ENCODE data around the gene STPG2.
A peak's percentile ranks its signal among the peaks of the same experiment; 100 is the strongest.

STPG2 gene

GRCh38 chr4:98143001-98143899 lies at the start of gene STPG2:
TSS of gene STPG2 (minus strand) at chr4:98143476.
- DNase-seq = peak; percentile 96

GRCh38 chr4:98185279-98185678 lies 42.0 kb upstream of the STPG2 start:
- no peak for DNase-seq

- DNase-seq = no peak
Measured at GRCh38 chr4:98181809-98182208, 38.5 kb upstream of the STPG2 start.

GRCh38 chr4:98179951-98180350 lies 36.7 kb upstream of the STPG2 start:
- DNase-seq = no peak

DNA sequence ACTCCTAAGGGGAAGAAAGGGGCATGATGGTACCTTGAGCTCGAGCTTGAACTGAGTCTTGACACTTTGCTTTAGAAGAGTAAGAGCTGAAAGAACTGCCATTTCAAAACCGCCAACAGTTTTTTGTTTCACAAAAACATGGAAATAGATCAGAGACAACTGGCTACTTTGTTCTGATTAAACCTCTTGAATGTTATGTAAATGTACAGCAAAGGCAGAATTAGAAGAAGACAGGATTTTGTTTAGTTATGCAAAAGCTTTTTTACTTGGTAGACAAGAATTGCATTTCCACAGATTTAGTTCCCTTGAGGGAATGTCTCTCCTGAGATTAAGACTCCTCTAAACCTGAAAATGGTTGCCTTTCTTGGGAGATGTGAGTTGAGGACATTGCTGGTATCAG lies 33.3 kb upstream of the STPG2 start:
- no peak for DNase-seq

- DNase-seq = no peak
Measured at GRCh38 chr4:98170035-98170434, 26.8 kb upstream of the STPG2 start.

DNA sequence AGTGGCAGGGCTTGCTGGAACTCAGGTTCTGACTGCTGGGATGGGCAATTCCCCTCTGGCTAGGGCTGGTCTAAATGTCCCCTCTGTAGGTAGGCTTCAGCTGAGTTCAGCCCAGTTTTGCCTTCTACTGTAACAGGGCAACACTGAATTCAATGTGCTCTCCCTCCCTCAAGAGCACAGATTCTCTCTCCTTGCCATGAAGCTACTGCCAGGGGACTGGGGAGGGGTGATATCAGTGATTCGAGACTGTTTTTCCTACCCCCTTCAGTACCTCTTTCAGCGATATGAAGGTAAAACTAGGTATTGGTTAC lies 23.4 kb upstream of the STPG2 start:
- no peak for DNase-seq

DNA sequence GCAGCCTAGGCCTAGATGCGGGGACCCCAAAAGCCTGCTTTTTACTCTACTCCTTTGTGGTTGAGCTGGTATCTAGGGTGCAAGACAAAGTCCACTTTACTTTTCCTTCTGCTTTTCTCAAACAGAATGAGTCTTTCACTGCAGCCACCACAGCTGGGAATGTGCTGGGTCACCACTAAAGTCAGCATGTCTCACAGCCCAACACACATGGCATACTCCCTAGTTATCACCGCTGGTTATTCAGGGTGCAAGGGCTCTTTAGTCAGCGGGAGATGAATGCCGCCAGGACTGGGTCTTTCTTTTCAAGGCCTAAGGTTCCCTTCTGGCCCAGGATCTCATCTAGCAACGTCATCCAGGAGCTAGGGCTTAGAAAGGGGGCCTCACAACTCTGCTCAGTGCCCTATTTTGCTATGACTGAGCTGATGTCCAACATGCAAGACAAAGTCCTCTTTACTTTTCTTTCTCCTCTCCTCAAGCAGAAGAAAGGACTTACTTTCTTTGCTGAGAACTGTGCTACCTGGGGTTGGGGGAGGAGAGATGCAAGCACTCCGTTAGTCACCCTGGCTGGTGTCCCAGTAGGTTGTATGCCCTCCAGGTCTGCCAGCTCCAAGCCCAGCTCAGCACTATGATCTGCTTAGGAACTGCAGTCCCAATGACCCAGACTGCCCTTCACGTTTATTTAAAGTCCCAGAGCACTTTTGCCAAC lies 22.9 kb upstream of the STPG2 start:
- no peak for DNase-seq

- DNase-seq = no peak
Measured at GRCh38 chr4:98162696-98163095, 19.4 kb upstream of the STPG2 start.

DNA sequence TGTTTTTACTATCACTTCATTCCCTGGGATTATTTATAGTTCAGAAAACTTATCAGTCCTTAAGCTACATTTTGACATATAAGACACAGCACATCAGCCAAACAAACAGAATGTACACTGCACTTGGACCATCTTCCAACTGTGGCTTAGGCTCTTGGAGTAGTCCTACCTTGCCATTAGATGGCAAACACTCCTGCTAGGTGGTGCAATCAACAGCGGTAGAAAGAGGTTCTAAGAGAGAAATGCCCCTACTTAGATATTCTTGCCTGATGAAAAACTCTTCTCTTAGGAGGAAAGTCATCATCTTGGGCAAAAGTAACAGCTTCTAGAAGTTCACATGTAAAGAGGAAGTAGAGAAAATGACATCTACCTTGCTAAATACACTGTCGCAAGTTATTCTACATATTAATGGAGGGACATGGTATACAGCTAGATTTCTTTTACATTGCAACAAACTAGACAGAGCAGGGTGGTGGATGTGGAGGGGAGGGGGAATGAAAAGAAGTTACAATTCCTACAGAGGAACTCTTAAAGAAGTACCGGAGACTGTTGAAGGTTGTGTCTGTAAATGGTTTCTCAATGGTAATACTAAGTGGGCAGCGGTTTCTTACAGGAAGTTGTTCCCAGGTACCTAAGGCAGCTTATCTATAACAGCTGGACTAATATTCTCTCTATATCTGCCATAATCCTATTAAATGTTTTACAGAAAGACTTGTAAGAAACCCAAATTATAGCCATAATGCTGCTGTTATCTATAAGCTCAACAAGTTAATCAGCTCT lies 8.1 kb upstream of the STPG2 start:
- no peak for DNase-seq

DNA sequence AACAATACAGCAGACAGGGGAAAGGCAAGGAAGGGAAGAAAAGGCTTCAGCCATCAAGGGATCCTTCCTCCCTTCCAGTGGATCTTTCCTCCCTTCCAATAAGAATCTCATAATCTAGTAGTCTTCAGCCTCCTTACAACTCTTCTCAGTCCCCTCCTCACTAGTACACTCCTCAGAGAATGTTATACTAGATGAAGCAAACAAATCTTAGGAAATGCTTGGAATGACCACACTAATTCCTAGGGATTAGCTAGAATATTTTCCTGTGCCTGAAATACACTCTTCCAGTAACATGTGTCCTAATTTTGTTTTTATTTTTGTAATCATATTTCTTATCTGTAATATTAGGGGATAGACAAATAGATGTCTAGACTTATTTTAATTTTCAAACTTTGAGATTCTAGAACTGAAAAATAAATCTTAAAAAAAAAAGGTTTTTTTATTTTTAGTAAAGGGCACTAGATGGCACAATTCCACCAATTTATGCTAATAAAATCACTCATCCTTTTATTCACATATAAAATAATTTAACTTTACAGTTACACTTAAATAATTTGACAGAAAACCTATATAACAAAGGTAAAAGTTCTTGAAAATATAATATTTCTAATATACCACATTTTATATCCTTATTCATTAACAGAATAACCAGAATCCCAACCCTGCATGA lies 7.0 kb upstream of the STPG2 start:
- DNase-seq = no peak

DNA sequence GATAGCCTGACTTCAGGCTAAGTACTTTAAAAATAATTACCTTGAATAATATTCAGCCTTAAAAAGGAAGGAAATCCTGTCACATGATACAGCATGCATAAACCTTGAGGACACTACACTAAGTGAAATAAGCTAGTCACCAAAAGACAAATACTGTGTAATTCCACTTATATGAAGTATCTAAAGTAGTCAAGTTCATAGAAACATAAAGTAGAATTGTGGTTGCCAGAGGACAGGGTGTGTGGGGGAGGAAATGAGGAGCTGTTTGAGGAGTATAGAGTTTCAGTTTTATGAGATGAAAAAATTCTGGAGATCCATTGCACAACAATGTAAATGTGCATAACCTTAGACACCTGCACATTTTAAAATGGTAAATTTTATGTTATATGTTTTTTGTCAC lies 5.6 kb upstream of the STPG2 start:
- DNase-seq = peak; percentile 21

GRCh38 chr4:98126141-98126540 lies 17.1 kb downstream of the STPG2 start:
- no peak for DNase-seq

- DNase-seq = no peak
Measured at GRCh38 chr4:98125585-98125984, 17.7 kb downstream of the STPG2 start.

- DNase-seq = no peak
Measured at GRCh38 chr4:98117363-98117762, 25.9 kb downstream of the STPG2 start.

DNA sequence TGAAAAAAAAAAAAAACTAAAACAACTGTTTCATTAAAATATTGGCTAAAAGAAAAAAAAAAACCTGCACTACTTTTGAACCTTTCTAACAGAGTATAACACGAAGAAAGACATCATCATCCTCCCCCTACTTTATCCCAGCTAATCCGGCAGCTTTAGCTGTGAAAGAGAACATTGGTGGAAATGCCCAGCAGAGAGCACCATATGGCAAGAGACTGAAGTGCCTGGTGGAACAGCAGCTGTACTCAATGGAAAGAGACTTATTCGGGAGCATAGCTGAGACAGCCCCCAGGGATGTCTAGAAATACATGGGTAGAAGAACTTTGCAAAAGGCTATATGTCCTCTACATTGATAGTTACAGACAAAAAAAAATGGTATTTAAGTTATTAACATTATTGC lies 30.3 kb downstream of the STPG2 start:
- DNase-seq = no peak

DNA sequence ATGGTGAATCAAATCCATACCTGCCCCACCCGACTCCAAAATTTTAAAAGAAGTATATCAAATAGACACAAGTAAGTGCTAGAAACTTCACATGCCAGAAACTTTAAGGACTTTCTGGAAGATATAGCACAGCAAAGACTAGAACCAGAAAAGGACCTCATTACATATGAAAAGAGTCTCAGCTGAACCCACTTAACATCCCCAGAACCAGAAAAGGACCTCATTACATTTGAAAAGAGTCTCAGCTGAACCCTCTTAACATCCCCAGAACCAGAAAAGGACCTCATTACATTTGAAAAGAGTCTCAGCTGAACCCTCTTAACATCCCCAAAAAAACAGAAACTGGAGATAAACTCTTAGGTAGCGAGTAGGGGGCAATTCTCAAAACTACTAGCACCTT lies 32.3 kb downstream of the STPG2 start:
- no peak for DNase-seq

DNA sequence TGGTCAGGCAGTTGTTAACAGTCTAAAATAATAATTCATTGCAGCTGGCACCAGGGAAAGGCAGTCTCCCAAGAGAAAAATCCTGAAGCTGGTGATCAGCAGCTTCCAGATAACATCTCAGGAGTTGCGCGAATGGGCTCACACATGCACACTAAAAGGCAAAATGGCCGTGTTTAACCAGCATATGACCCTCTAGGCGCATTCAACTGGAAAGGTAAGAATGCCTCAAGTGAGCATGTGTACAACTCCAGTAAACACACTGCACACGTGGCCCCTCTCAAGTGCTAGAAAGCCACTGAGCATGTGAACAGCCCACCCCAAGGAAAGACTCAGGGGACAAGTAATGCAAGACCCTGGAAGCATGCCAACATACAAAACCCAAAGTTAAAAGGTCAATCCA lies 33.1 kb downstream of the STPG2 start:
- DNase-seq = no peak

GRCh38 chr4:98102660-98103059 lies 40.6 kb downstream of the STPG2 start:
- DNase-seq = no peak

DNA sequence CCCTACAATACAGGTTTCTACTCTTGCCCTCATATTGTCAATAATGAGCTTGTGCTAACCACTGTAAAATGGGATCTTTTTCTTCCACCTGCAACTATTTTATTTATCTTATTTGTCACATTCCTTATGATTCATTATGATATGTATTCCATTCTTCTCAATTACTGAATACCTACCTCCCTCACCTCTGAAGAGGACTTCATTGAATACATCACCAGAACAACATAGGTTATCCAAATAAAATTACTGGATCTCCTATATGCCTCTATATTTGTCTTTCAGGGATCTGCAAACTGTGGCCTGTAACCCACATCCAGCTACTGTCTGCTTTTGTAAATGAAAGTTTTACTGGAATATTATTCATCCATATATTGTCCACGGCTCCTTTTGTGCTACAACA lies 41.3 kb downstream of the STPG2 start:
- DNase-seq = no peak

DNA sequence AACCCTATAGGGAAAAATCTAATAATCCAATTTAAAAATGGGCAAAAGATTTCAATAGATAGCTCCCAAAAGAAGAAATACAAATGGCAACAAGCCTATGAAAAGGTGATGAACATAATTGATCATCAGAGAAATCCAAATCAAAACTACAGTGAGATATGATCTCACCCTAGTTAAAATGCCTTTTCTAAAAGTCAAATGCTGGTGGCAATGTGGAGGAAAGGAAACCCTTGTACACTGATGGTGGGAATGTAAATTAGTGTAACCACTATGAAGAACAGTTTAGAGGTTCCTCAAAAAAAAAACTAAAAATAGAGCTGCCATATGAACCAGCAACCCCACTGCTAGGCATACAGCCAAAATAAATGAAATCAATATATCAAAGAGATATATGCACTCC lies 44.5 kb downstream of the STPG2 start:
- DNase-seq = no peak

GRCh38 chr4:98094118-98094517 lies 49.2 kb downstream of the STPG2 start:
- no peak for DNase-seq

DNA sequence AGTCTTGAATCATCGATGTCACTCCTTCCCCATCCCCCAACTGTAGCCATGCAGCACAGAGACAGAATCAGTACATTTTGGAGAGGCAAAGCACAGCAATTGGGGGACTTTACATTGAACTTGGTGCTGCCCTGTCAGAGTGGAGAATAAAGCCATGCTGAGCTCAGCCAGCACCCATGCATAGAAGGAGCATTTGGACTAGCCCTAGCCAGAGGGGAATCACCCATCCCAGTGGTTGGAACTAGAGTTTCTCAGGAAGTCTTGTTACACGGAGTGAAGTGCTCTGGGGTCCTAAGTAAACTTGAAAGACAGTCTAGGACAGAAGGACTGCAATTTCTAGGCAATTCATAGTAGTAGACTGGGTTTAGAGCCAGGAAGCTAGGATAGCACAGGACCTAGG lies 49.6 kb downstream of the STPG2 start:
- DNase-seq = no peak

All from activated CD4-positive, alpha-beta T cell treated with anti-CD3 and anti-CD28 coated beads, Interleukin-2, Interleukin-6, amounts not matched to agents 100 ng/mL and 50 ng/mL, durations not matched to agents 16 hours and 8 hours (primary cell).